Embryonic facial prominence (tissue), 1 donor: ENCODE data around the gene SRGAP1.
A peak's percentile ranks its signal among the peaks of the same experiment; 100 is the strongest.
"Not testable (repeated sequence)": the region's sequence is repeated elsewhere in the genome, so short reads cannot be mapped to it uniquely, and the experiment has no call there.

Experiments
- DNase-seq: peaks from one replicate; pipeline ENCODE4 v3.0.0-alpha.2; 2016; ENCODE audit errors: extremely low spot score

Gene SRGAP1

GRCh38 chr12:63838411-63838810, 6.1 kb upstream of the SRGAP1 start:
- no peak for DNase-seq

DNA sequence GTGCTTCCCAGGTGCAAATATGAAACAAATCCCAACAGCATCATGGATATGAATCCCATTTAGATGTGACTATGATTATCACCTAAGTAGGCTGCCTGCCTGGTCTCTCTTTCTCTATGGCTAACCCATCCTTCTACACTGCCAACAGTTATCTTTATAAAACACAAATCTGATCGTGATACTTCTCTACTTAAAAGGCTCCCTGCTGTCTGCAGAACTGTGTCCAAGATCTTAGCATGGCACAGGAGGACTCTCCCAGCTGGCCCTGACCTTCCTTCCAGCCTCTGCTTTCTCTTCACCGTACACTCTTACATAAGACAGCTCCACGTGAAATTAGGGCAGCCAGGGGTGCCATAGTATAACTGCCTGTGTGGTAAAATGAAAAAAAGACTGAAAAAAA, 3.5 kb upstream of the SRGAP1 start:
- no peak for DNase-seq

- no peak for DNase-seq
These were observed 2.9 kb upstream of the SRGAP1 start for GRCh38 chr12:63841571-63841970.

DNA sequence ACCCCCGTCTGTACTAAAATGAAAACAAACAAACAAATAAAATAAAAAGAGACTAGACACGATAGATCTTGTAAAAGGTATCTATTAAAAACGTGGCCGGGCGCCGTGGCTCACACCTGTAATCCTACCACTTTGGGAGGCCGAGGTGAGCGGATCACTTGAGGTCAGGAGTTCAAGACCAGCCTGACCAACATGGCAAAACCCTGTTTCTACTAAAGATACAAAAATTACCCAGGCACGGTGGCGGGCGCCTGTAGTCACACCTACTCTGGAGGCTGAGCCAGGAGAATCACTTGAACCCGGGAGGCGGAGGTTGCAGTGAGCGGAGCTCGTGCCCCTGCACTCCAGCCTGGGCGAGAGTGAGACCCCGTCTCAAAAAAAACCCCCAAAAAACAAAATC, 1.8 kb upstream of the SRGAP1 start:
- not testable (repeated sequence) for DNase-seq

- no peak for DNase-seq
These were observed 1.2 kb upstream of the SRGAP1 start for GRCh38 chr12:63843254-63843720.

GRCh38 chr12:63843721-63844390, 644 bp upstream of the SRGAP1 start:
- peak; percentile 81 for DNase-seq

DNA sequence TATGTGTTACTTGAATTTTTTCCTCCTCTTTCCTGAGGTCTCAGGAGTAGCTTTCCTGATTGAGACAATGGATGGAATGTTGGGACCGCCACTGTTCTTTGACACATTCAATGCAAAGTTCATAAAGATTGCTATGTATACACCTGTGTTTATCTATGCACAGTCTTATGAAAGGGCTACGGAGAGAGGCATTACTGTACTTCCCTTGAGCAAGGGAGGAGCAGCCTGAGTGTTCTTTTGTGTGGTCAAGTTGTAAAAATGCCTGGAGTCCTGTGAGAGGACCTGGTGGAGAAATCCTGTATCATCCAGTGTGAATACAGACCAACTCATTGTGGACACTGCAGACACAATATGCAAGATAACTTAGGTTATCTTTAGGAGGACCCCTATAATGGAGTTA, 1.2 kb downstream of the SRGAP1 start:
- no peak for DNase-seq

- DNase-seq: no peak
These were observed 1.9 kb downstream of the SRGAP1 start for GRCh38 chr12:63846238-63846967.

DNA sequence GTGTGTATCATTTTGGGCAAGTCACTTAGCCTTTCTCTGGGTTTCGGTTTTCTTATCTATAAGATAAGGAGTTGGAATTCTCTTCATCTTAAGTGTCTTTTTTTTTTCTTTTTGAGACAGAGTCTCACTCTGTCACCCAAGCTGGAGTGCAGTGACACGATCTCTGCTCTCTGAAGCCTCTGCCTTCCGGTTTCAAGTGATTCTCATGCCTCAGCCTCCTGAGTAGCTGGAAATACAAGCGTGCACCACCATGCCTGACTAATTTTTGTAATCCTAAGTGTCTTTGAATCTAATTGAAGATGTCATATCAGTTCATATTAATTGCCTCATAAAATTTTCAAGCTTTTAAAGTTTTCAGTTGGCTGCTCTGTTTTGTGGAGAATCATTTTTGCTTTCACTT, 4.0 kb downstream of the SRGAP1 start:
- no peak for DNase-seq

- no peak for DNase-seq
These were observed 4.7 kb downstream of the SRGAP1 start for GRCh38 chr12:63849106-63849620.

- no peak for DNase-seq
These were observed 5.1 kb downstream of the SRGAP1 start for GRCh38 chr12:63849641-63850040.

DNA sequence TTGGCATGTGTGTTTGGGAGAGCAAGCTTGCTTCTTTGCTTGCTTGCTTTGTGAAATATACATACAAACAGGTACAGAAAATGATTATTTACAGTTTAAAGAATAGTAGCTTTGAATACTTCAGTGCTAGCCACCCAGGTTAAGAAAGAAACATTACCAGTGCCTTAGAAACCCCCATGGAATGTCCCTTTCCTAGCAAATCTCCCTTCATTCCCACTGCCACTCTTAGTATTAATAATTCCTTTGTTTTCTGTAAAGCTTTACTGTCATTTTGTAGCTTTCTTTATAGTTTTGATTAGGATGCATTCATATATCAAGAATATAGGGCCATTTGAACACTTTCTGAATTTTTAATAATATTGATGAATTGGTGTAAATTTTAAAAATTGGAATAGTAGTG, 9.5 kb downstream of the SRGAP1 start:
- DNase-seq: no peak

GRCh38 chr12:63855299-63855698, 10.8 kb downstream of the SRGAP1 start:
- no peak for DNase-seq

GRCh38 chr12:63857771-63858670, 13.5 kb downstream of the SRGAP1 start:
- DNase-seq: no peak

GRCh38 chr12:63859880-63860279, 15.4 kb downstream of the SRGAP1 start:
- DNase-seq: not testable (repeated sequence)

- DNase-seq: no peak
These were observed 17.9 kb downstream of the SRGAP1 start for GRCh38 chr12:63862187-63862968.

DNA sequence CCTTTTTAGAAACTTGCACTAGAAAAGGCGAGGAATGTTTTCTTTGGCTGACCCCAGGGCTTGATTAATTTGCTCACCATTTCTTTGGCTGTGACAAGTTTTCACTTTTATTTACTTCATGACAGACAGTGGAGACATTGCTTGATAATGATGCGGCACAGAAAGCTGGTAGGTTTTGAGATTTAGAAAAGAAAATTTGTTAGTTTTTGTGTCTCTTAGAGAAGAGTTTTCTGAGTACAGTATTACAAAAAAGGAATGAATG, 18.4 kb downstream of the SRGAP1 start:
- DNase-seq: no peak

DNA sequence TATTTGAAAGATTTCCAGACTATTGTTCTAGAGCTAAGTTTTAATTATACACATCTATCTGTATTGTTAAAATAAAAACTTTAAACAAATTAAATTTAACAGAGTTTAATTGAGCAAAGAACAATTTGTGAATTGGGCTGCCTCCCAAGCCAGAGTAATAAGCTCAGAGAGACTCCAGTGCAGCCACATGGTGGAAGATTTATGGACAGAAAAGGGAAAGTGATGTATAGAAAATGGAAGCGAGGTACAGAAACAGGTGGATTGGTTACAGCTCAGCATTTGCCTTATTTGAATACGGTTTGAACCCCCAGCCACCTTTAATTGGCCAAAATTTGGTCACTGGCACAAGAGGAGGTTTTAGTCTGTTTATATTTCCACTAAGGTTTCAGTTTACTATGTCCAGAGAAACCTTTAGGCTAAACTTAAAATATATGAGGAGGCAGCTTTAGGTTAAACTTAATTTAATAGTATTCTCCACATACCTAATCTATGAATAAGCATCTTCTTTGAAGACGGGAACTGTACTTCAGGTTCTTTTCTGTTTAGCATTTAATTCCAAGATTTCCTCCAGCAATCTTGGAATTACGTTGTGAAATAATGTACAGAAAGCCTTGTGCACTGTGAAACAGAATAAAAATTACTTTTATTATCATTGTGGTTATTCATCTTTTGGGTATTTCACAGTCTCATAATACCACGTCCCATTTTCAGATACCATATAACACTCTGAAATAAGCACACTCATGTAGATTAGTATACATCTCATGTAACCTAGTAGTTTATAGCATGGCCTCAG, 19.4 kb downstream of the SRGAP1 start:
- no peak for DNase-seq

DNA sequence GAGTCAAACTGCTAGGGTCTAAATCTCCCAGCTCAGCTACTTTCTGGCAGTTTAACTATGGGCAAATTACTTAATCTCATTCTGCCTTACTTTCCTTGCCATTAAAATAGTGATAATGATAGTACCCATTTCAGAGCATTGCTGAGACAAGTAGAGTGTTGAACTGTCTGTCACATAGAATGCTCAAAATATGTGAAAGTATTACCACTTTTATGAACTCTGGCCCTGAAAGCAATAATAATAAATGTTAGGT, 19.9 kb downstream of the SRGAP1 start:
- no peak for DNase-seq

GRCh38 chr12:63865448-63865847, 20.9 kb downstream of the SRGAP1 start:
- no peak for DNase-seq

- DNase-seq: no peak
These were observed 22.6 kb downstream of the SRGAP1 start for GRCh38 chr12:63867053-63867452.
